ENCODE data around the gene GPR160.

- no peak for TF ChIP-seq CTCF (IDR thresholded peaks at IDR 0.05)
- TF ChIP-seq EP300 (IDR thresholded peaks at IDR 0.05) = no peak
- TF ChIP-seq POLR2A (IDR thresholded peaks at IDR 0.05) = no peak
Measured at GRCh38 chr3:170052398-170052797, 14.6 kb downstream of the GPR160 start.
